Fibroblast of mammary gland (primary cell): ENCODE measurements around the gene SOCS3.

ENCODE experiments used
- DNase-seq: peaks from one replicate; pipeline ENCODE4 v3.0.0-alpha.2; 2010; ENCODE audit warnings: low read depth
- H3K4me3 ChIP-seq: 2 replicates; pipeline ENCODE4 v1.5.1; 2011; ENCODE audit warnings: low read depth, mild to moderate bottlenecking, low read length, moderate library complexity; ENCODE audit not compliant: control insufficient read depth
- CTCF ChIP-seq: conservative IDR thresholded peaks from 2 replicates; pipeline ENCODE4 v1.5.1; 2011; ENCODE audit warnings: low read depth, low read length, inconsistent platforms; ENCODE audit not compliant: control insufficient read depth, insufficient read depth

SOCS3 gene

GRCh38 chr17:78353834-78354233, 6.0 kb downstream of the SOCS3 start:
- DNase-seq = no peak
- no peak for TF ChIP-seq CTCF
- no peak overlapping the region for H3K4me3 ChIP-seq

- no peak overlapping the region for H3K4me3 ChIP-seq
- peak; percentile 98 for DNase-seq
- TF ChIP-seq CTCF = peak; percentile 30
Observed at GRCh38 chr17:78351449-78352006, 8.3 kb downstream of the SOCS3 start.

GRCh38 chr17:78349891-78350642, 9.8 kb downstream of the SOCS3 start:
- no peak for DNase-seq
- no peak overlapping the region for H3K4me3 ChIP-seq
- TF ChIP-seq CTCF = no peak

GRCh38 chr17:78348055-78348770, 11.7 kb downstream of the SOCS3 start:
- H3K4me3 ChIP-seq = no peak overlapping the region
- DNase-seq = no peak
- no peak for TF ChIP-seq CTCF

- H3K4me3 ChIP-seq = no peak overlapping the region
- no peak for DNase-seq
Observed at GRCh38 chr17:78347453-78347852, 12.4 kb downstream of the SOCS3 start.

More at GRCh38 chr17:78347453-78347852, 12.4 kb downstream of the SOCS3 start:
- no peak for TF ChIP-seq CTCF
